GM12875 (cell line): ENCODE measurements around the gene SNAP29.

ENCODE experiments used
- H3K4me3 ChIP-seq: one replicate; pipeline ENCODE4 v1.5.1; 2011; ENCODE audit warnings: low read depth, low read length, control low read depth
- TF ChIP-seq, protein P1 (sequence below): IDR thresholded peaks from 2 replicates; pipeline ENCODE4 v1.5.1; 2011; ENCODE audit warnings: low read depth, mild to moderate bottlenecking, control low read depth, inconsistent platforms, low read length, moderate library complexity, borderline replicate concordance; ENCODE audit not compliant: insufficient read depth

Gene SNAP29

DNA sequence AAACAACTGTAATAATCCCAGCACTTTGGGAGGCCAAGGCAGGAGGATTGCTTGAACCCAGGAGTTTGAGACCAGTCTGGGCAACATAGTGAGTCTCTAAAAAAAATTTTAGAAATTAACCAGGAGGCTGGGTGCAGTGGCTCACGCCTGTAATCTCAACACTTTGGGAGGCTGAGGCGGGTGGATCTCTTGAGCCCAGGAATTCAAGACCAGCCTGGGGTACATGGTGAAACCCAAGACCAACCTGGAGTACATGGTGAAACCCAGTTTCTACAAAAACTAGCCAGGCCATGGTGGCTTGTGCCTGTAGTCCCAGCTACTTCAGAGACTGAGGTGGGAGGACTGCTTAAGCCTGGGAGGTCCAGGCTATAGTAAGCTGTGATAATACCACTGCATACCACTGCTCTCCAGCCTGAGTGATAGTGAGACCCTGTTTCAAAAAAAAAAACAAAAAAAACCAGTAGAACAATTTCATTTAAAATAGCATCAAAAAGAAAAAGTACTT, 11.4 kb upstream of the SNAP29 start:
- TF ChIP-seq, protein P1, sequence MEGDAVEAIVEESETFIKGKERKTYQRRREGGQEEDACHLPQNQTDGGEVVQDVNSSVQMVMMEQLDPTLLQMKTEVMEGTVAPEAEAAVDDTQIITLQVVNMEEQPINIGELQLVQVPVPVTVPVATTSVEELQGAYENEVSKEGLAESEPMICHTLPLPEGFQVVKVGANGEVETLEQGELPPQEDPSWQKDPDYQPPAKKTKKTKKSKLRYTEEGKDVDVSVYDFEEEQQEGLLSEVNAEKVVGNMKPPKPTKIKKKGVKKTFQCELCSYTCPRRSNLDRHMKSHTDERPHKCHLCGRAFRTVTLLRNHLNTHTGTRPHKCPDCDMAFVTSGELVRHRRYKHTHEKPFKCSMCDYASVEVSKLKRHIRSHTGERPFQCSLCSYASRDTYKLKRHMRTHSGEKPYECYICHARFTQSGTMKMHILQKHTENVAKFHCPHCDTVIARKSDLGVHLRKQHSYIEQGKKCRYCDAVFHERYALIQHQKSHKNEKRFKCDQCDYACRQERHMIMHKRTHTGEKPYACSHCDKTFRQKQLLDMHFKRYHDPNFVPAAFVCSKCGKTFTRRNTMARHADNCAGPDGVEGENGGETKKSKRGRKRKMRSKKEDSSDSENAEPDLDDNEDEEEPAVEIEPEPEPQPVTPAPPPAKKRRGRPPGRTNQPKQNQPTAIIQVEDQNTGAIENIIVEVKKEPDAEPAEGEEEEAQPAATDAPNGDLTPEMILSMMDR, result no peak
- no peak overlapping the region for H3K4me3 ChIP-seq

DNA sequence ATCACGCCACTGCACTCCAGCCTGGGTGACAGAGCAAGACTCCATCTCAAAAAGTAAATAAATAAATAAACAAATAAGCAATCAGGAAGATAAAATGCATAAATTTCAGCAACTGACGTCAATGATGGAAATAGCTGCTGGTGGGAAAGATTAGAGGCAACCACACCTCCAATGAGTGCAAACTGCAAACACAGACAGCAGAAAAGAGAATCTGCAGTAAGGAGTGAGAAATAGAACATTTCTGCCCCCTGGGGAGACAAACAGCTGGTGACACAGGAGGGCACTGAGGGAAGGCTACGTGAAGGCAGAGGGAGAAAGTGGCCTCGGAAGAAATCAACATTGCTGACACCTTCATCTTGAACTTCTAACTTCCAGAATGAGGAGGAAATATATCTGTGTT, 6.7 kb upstream of the SNAP29 start:
- TF ChIP-seq, protein P1, result no peak
- H3K4me3 ChIP-seq, result no peak overlapping the region

DNA sequence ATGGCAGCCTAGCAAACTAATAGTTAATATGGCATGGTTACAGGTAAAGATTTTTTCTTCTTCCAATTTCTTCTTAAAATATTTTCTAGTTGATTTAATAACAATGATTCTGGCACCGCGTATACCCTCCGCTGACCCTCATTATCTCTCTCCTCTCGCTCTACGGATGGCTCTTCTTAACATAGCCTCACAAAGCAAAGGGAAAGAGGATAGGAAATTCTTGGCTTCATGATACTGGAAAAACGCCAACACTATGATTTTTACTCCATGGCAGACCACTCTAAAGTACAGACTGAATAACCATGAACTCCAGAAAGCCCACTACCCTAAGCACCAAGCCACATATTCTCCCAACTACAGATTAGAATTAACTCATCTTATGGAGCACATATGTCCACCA, 6.3 kb upstream of the SNAP29 start:
- TF ChIP-seq, protein P1, result no peak
- H3K4me3 ChIP-seq, result no peak overlapping the region

DNA sequence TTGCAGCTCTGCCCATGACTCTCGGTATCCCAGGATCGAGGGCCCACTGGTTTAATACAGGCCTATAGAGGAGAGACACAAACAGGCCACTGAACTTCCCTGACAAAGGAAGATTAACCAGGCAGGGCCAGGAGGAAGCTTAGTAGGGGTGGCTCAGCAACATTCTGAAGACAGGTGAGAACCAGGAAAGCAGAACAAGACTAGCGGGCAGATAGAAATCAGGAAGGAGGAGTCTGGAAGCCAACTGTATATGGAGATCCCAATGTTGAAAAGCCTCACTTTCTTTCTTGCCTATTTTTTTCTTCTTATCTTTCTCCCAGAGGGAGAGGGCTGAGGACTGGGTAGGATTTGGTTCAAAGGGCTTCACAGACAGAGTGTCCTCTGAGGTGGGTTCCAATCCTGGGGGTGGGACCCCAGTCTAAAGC, 5.6 kb upstream of the SNAP29 start:
- H3K4me3 ChIP-seq, result no peak overlapping the region

DNA sequence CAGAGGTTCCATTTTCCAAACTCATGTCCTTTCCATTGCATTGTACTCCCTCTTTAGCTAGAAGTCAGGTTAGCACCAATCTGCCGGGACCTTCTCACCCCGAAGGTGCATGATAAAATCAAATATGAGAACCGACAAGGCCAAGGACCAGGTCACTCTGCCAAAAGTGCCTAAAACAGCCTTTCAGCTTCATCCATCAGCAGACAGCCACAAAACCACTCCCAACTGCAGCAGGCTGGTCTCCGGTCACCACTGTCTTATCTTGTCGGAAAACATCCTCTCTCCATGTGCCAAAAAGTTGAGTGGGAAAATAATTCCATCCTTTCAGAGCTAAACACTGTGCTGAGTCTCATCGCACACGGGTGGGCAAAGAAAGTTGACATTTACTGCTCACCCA, 1.6 kb upstream of the SNAP29 start:
- TF ChIP-seq, protein P1, result no peak
- peak overlapping the region; percentile 96 for H3K4me3 ChIP-seq

More for the DNA sequence above, 5.6 kb upstream of the SNAP29 start:
- TF ChIP-seq, protein P1, result no peak

DNA sequence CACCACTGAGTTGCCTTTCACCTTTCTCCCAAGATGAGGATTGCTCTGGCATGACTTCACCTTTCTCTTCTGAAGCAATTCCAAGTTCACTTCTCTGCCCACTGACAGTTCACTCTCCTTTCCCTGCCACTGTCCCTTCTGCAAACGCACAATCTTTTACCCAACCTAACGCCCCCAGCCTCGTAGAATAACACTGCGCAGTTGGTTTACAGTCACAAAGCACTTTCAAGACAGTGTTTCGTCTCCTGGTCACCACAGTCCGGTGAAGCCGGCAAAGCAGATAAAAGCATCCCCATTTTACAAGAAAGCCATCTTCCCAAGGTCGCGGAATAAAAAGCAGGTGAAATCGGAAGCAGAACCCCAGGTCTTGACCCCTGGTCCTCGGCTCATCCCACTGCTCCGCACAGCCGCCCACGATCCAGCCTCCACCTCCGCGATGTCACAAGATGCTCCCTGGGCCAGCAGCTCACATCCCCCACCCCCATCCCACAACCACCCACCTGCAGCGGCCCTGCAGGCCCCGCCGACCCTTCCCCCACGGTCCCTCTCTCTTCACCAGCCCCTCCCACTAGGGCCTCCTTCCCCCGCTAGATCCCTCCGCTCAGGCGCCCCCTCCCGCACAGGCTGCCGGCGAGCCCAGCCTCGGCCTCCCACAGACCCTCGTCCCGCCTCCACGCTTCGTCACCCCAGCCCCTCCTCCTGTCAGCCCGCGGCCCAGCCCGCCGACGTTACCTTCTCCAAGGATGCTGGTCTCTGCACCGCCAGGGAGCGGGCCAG, 781 bp upstream of the SNAP29 start:
- TF ChIP-seq, protein P1, result no peak
- H3K4me3 ChIP-seq, result peak overlapping the region; percentile 96

DNA sequence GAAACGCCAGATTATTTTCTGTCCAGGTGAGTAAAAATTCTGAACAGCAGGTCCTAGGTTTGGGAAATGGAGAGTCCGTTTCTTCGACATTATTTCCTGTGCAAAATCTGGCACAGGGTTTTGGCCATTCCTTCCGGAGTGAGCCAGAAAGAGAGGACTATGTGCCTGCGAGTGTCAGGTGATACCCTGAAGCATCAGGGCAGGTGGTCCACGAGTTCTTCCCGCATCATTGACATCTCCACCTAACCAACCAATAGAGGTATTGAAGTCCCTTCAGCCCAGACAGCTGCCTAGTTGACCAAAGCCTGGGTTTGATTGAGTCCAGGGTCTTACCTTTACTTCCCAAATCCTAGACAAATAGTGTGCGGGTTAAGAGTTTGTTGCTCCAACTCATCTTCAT, 808 bp downstream of the SNAP29 start:
- TF ChIP-seq, protein P1, result no peak
- H3K4me3 ChIP-seq, result peak overlapping the region; percentile 96
